ENCODE results near the gene NQO2.

GRCh38 chr6:3019749-3020320, 20.1 kb downstream of the NQO2 start:
- no peak for TF ChIP-seq CTCF (IDR thresholded peaks at IDR 0.05)
- TF ChIP-seq POLR2AphosphoS5 (IDR thresholded peaks at IDR 0.05; ENCODE audit: low read depth, low read length) = no peak

Measured in Panc1 (cell line).